ENCODE data around the gene BCAR1.

The BCAR1 gene

DNA sequence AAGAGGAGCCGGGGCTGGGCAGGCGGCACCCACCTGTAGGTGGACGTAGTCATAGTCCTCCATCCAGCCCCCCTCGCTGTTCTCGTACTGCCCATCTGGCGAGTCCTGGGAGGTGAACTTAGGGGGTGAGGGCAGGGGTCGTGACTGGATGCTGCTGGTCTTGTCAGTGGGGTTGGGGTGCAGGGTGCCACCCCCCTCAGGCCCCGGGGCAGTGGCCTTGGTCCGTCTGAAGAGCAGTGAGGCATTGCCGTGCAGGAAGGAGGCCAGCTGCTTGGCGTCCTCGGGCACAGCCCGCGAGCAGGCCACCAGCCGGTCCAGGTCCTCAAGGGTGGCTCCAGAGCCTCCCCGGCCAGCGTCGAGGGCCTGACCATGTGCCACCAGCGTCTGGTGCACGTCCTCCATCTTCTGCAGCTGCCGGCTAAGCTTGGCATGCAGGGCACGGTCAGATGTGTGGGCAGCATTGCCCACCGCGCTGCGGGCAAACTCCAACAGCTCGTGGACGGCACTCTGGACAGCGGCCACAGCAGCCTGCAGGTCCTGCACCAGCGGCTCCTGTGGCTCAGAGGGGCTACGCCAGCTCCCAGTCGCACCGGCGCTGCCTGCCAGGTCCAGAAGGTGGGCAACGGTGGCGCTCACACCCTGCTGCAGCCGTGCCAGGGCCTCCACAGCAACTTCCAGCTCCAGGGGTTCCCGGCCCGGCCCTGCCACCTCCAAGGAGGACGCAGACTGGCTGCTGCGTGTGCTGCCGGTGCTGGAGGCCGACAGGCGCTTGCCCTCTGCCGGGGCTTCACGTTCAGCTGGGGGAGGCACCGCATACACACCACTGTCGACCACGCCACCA lies 16.3 kb downstream of the BCAR1 start:
- H4K20me1 ChIP-seq (ENCODE audit: insufficient read depth, low read length, poor library complexity, severe bottlenecking) = no peaks in the 10 kb centered on the region
- no peak overlapping the region for H2AFZ ChIP-seq (ENCODE audit: low read length)
- H3K9ac ChIP-seq (ENCODE audit: low read depth, low read length, poor library complexity, severe bottlenecking) = no peak overlapping the region
- no peaks in the 10 kb centered on the region for H3K36me3 ChIP-seq (ENCODE audit: insufficient read depth, low read length)
- no peak overlapping the region for H3K4me2 ChIP-seq (ENCODE audit: low read depth, low read length, poor library complexity, severe bottlenecking)
- no peaks in the 10 kb centered on the region for H3K27me3 ChIP-seq (ENCODE audit: insufficient read depth, low read length, poor library complexity, severe bottlenecking)
- H3K4me3 ChIP-seq (ENCODE audit: low read length, poor library complexity, severe bottlenecking) = no peak overlapping the region
- no peaks in the 10 kb centered on the region for H3K4me1 ChIP-seq (ENCODE audit: insufficient read depth, low read length, poor library complexity, severe bottlenecking)
- TF ChIP-seq EZH2phosphoT487 (IDR thresholded peaks at IDR 0.05; ENCODE audit: borderline replicate concordance) = no peak
- TF ChIP-seq, protein P1, sequence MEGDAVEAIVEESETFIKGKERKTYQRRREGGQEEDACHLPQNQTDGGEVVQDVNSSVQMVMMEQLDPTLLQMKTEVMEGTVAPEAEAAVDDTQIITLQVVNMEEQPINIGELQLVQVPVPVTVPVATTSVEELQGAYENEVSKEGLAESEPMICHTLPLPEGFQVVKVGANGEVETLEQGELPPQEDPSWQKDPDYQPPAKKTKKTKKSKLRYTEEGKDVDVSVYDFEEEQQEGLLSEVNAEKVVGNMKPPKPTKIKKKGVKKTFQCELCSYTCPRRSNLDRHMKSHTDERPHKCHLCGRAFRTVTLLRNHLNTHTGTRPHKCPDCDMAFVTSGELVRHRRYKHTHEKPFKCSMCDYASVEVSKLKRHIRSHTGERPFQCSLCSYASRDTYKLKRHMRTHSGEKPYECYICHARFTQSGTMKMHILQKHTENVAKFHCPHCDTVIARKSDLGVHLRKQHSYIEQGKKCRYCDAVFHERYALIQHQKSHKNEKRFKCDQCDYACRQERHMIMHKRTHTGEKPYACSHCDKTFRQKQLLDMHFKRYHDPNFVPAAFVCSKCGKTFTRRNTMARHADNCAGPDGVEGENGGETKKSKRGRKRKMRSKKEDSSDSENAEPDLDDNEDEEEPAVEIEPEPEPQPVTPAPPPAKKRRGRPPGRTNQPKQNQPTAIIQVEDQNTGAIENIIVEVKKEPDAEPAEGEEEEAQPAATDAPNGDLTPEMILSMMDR (conservative IDR thresholded peaks at IDR 0.05; ENCODE audit: low read length) = no peak
- H3K9me2 ChIP-seq (replicated peaks; ENCODE audit: low read depth, low read length) = no peaks in the 10 kb centered on the region
- H3K9me3 ChIP-seq (ENCODE audit: insufficient read depth, low read depth, low read length) = no peaks in the 10 kb centered on the region
- H3K79me2 ChIP-seq (ENCODE audit: insufficient read depth, low read length) = no peaks in the 10 kb centered on the region
- H3F3A ChIP-seq (ENCODE audit: low read depth) = no peaks in the 10 kb centered on the region

DNA sequence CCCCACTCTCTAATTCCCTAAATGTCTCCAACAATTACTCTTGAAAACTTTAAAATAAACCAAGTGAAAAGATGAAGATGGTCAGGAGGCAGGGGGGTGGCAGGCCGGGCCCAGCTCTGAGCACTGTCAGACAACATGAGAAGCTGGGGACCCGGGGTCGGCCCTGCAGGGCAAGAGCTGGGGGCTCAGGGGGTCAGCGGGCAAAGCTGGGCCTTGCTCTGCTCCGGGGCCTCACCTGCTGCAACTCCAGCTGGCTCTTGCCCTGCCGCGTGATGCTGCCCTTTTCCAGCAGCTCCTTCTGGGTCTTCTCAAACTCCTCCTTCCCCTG lies 17.8 kb downstream of the BCAR1 start:
- no peaks in the 10 kb centered on the region for H4K20me1 ChIP-seq (ENCODE audit: insufficient read depth, low read length, poor library complexity, severe bottlenecking)
- H2AFZ ChIP-seq (ENCODE audit: low read length) = peak overlapping the region; percentile 36; the same call in 1 of the 2 replicates
- H3K9ac ChIP-seq (ENCODE audit: low read depth, low read length, poor library complexity, severe bottlenecking) = no peak overlapping the region
- no peaks in the 10 kb centered on the region for H3K9me3 ChIP-seq (ENCODE audit: insufficient read depth, low read depth, low read length)
- H3K4me2 ChIP-seq (ENCODE audit: low read depth, low read length, poor library complexity, severe bottlenecking) = no peak overlapping the region
- H3F3A ChIP-seq (ENCODE audit: low read depth) = no peaks in the 10 kb centered on the region
- TF ChIP-seq EZH2phosphoT487 (IDR thresholded peaks at IDR 0.05; ENCODE audit: borderline replicate concordance) = no peak
- TF ChIP-seq, protein P1 (conservative IDR thresholded peaks at IDR 0.05; ENCODE audit: low read length) = no peak
- no peaks in the 10 kb centered on the region for H3K36me3 ChIP-seq (ENCODE audit: insufficient read depth, low read length)
- H3K27me3 ChIP-seq (ENCODE audit: insufficient read depth, low read length, poor library complexity, severe bottlenecking) = no peaks in the 10 kb centered on the region
- no peak overlapping the region for H3K4me3 ChIP-seq (ENCODE audit: low read length, poor library complexity, severe bottlenecking)
- no peaks in the 10 kb centered on the region for H3K79me2 ChIP-seq (ENCODE audit: insufficient read depth, low read length)
- H3K4me1 ChIP-seq (ENCODE audit: insufficient read depth, low read length, poor library complexity, severe bottlenecking) = no peaks in the 10 kb centered on the region
- no peaks in the 10 kb centered on the region for H3K9me2 ChIP-seq (replicated peaks; ENCODE audit: low read depth, low read length)

DNA sequence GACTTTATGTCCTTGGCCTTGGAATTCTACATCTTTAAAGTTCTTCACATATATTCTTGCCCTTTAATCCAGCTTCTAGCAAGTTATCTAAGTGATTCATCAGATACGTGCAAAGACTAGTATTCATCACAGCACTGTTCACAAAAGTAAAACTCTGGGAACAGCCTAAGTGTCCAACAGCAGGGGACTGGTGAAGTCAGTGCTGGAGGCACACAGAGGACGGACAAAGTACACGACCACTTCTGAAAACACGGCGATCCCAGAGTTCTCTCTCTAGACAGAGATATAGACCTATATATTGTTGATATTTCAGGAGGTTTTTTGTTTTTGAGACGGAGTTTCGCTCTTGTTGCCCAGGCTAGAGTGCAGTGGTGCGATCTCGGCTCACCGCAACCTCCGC lies 19.9 kb downstream of the BCAR1 start:
- no peak for TF ChIP-seq EZH2phosphoT487 (IDR thresholded peaks at IDR 0.05; ENCODE audit: borderline replicate concordance)
- TF ChIP-seq, protein P1 (conservative IDR thresholded peaks at IDR 0.05; ENCODE audit: low read length) = no peak
- Histone ChIP-seq H3K9ac (ENCODE audit: low read depth, low read length, poor library complexity, severe bottlenecking) (no peak overlapping the region), H3K9me2 (replicated peaks; ENCODE audit: low read depth, low read length) (no peaks in the 10 kb centered on the region), H3K79me2 (ENCODE audit: insufficient read depth, low read length) (no peaks in the 10 kb centered on the region), H3K36me3 (ENCODE audit: insufficient read depth, low read length) (no peaks in the 10 kb centered on the region), H3K4me3 (ENCODE audit: low read length, poor library complexity, severe bottlenecking) (no peak overlapping the region), H3K4me1 (ENCODE audit: insufficient read depth, low read length, poor library complexity, severe bottlenecking) (no peaks in the 10 kb centered on the region), H3K27me3 (ENCODE audit: insufficient read depth, low read length, poor library complexity, severe bottlenecking) (no peaks in the 10 kb centered on the region), H3K9me3 (ENCODE audit: insufficient read depth, low read depth, low read length) (no peaks in the 10 kb centered on the region), H3F3A (ENCODE audit: low read depth) (no peaks in the 10 kb centered on the region), H2AFZ (ENCODE audit: low read length) (no peak overlapping the region), H3K4me2 (ENCODE audit: low read depth, low read length, poor library complexity, severe bottlenecking) (no peak overlapping the region), H4K20me1 (ENCODE audit: insufficient read depth, low read length, poor library complexity, severe bottlenecking) (no peaks in the 10 kb centered on the region)
